PFSK-1 (cell line): ENCODE measurements around the gene FOXA3.

ENCODE experiments used
- FOXP2 ChIP-seq: optimal IDR thresholded peaks from 2 replicates; pipeline ENCODE3; 2011; ENCODE audit warnings: borderline replicate concordance, control low read depth, inconsistent platforms; ENCODE audit not compliant: insufficient read depth; ENCODE audit errors: extremely low read length, extremely low read depth
- POLR2AphosphoS5 ChIP-seq: IDR thresholded peaks from 2 replicates; pipeline ENCODE4 v1.6.1; 2012; ENCODE audit warnings: low read depth, mild to moderate bottlenecking, control low read depth, low read length, moderate library complexity
- REST ChIP-seq, 2 experiments: IDR thresholded peaks; 2 replicates each; pipeline versions ENCODE4 v1.6.1 to v1.8.0; 2011 to 2012; ENCODE audit warnings: low read depth in 2 of 2, low read length in 2 of 2, control low read depth in 1 of 2, inconsistent platforms in 1 of 2, mild to moderate bottlenecking in 1 of 2, moderate library complexity in 1 of 2; ENCODE audit not compliant: insufficient read depth in 1 of 2
- SIN3A ChIP-seq: IDR thresholded peaks from 2 replicates; pipeline ENCODE4 v1.6.1; 2012; ENCODE audit warnings: mild to moderate bottlenecking, low read length, moderate library complexity, borderline replicate concordance; ENCODE audit not compliant: insufficient read depth
- TAF1 ChIP-seq: IDR thresholded peaks from 2 replicates; pipeline ENCODE4 v1.6.1; 2012; ENCODE audit warnings: low read length, control low read depth, borderline replicate concordance; ENCODE audit not compliant: insufficient read depth

Gene FOXA3

DNA sequence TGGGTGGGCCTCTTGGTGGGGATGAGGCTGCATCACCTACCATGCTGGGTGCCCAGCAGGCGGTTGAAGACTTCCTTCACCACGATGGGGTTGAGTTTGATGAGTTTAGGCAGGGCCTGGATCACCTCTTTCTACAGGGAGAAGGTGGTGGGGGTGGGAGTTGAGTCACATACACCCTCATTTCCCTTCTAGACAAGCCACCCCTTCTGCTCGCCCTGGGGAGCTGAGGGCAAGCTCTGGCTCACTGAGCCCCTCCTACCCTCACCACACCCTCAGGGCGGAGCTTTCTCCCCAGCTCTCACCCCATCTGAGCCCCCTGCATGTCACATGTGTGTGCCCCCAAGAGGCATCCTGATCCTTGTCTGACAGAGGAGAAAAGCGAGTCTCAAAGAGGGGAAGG, 41.4 kb upstream of the FOXA3 start:
- TF ChIP-seq REST (IDR thresholded peaks at IDR 0.05; ENCODE audit: insufficient read depth in 1 of 2, low read depth in 2 of 2, low read length in 2 of 2) (no peak), FOXP2 (no peak), SIN3A (no peak), POLR2AphosphoS5 (no peak), TAF1 (no peak)

- TF ChIP-seq REST (IDR thresholded peaks at IDR 0.05; ENCODE audit: insufficient read depth in 1 of 2, low read depth in 2 of 2, low read length in 2 of 2) (no peak), FOXP2 (no peak), TAF1 (no peak), POLR2AphosphoS5 (no peak), SIN3A (no peak)
These were observed 40.9 kb upstream of the FOXA3 start for GRCh38 chr19:45823182-45823581.

DNA sequence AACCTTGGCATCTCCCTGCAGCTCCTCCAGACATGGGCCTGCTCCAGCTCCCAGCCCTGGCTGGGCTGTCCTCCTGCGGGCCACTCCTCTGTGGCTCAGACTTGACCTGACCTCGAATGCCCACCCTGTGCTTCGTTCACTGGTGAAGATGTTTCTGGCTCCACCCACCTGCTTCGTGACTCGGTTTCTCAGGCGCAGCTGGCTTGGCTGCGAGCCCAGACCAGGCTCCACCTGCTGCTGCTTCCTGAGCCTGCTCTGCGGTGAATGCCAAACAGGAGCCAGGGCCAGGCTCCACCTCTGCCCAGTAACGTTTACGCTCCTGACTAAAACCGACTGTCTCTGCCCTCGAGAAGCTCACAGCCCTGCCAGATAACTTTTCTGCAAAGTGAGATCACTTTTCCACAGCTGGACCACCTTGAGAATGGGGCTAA, 40.1 kb upstream of the FOXA3 start:
- TF ChIP-seq TAF1 (no peak), SIN3A (no peak), FOXP2 (no peak), REST (IDR thresholded peaks at IDR 0.05; ENCODE audit: insufficient read depth in 1 of 2, low read depth in 2 of 2, low read length in 2 of 2) (no peak), POLR2AphosphoS5 (no peak)

DNA sequence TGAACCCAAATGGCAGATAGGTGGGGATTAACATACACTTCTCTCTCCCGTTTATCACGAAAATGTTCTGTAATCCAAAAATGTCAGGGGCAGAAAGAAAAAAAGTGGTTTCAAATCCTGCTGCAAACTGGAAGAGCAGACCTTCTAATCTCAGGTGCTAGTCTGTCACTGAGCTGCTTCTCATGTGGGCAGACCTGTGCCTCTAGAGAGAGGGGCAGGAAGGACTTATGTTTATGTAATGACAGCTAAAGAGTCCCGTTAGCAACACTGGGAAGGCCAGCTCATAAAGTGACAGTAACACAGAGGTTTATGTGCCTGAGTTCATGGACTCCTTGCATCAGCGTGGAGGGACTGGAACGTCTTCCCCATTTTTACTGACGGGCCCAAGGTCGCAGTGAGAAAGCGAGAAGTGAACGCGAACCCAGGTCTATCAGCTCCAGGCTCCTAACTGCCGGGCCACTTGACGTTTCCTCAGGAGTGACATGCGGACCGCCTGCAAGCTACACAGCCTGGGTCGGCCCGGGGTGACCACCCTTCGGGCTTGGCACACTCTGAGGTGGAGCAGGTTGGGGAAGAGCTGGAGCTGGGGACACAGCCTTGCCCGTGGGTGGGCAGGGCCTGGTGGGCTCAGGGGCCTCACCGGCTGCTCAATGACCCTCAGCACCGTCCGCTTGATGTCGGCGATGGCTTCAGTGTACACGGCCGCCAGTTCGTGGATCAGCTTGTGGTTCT, 39.4 kb upstream of the FOXA3 start:
- TF ChIP-seq TAF1 = no peak
- TF ChIP-seq REST (IDR thresholded peaks at IDR 0.05; ENCODE audit: insufficient read depth in 1 of 2, low read depth in 2 of 2, low read length in 2 of 2) = no peak
- TF ChIP-seq POLR2AphosphoS5 = no peak
- TF ChIP-seq SIN3A = no peak
- TF ChIP-seq FOXP2 = no peak

DNA sequence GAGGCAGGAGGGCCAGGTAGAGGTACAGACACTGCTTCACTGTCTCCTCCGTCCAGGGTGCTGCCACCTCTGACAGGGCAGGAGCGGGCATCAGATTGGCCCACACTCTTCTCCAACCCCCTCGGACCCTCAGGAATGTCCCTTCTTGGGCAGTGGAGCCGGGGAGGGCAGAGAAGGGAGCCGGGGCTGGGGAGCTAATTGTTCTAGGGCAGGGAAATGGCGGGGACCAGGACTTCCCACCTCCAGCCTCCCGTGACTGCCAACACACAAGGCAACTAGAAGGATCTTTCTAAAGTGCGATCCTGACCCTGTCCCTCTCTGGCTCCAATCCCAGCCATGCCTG, 38.9 kb upstream of the FOXA3 start:
- no peak for TF ChIP-seq TAF1
- no peak for TF ChIP-seq REST (IDR thresholded peaks at IDR 0.05; ENCODE audit: insufficient read depth in 1 of 2, low read depth in 2 of 2, low read length in 2 of 2)
- TF ChIP-seq FOXP2 = no peak
- TF ChIP-seq POLR2AphosphoS5 = no peak
- TF ChIP-seq SIN3A = no peak
